CD4-positive, alpha-beta memory T cell (primary cell): ENCODE results near the gene FAM193A. TPM values are rescaled to one million over a fixed set of nuclear protein-coding genes. Genes with fewer than 3 reads are reported as not detected.

Source experiments
- CTCF ChIA-PET: fragments of 350-600 bp; sonication (Branson Sonifier 250); formaldehyde crosslinking; loops from one replicate; lab custom pipeline; 2021; ENCODE audit warnings: inconsistent platforms; ENCODE audit not compliant: partially characterized antibody; lab: Charles Lee
- POLR2A ChIA-PET: fragments of 350-600 bp; sonication (Branson Sonifier 250); formaldehyde crosslinking; loops from one replicate; lab custom pipeline; 2021; ENCODE audit not compliant: partially characterized antibody; lab: Charles Lee
- DNase-seq, 5 donors: peaks; one replicate each; pipeline versions ENCODE4 v3.0.0 to v3.0.0-alpha.2; 2020 to 2022; ENCODE audit warnings: mixed read lengths in 1 of 5
- H3K27ac ChIP-seq: one replicate; pipeline ENCODE4 v1.7.0; 2013; ENCODE audit warnings: low read depth, low read length
- H3K27me3 ChIP-seq: 2 replicates; pipeline ENCODE4 v1.7.0; 2013; ENCODE audit warnings: mild to moderate bottlenecking, low read length, moderate library complexity; ENCODE audit not compliant: insufficient read depth
- H3K36me3 ChIP-seq: 2 replicates; pipeline ENCODE4 v1.7.0; 2013; ENCODE audit warnings: mild to moderate bottlenecking, low read length, moderate library complexity; ENCODE audit not compliant: insufficient read depth
- H3K4me1 ChIP-seq: 2 replicates; pipeline ENCODE4 v1.7.0; 2013; ENCODE audit warnings: mild to moderate bottlenecking, low read length, moderate library complexity; ENCODE audit not compliant: insufficient read depth
- H3K4me3 ChIP-seq, 2 donors: one replicate each; pipeline ENCODE4 v1.7.0; 2013; ENCODE audit warnings: low read length in 2 of 2, mild to moderate bottlenecking in 1 of 2
- H3K9me3 ChIP-seq, 2 donors: one replicate each; pipeline ENCODE4 v1.7.0; 2013; ENCODE audit warnings: low read length in 2 of 2, control low read depth in 1 of 2; ENCODE audit not compliant: control insufficient read depth in 1 of 2
- H3K27ac Mint-ChIP-seq, 7 donors: one replicate each; pipeline ENCODE4 v1.8.0; 2020 to 2021; ENCODE audit warnings: mixed read lengths in 7 of 7, mild to moderate bottlenecking in 6 of 7, inconsistent platforms in 3 of 7, moderate library complexity in 3 of 7
- H3K27me3 Mint-ChIP-seq, 2 donors: one replicate each; pipeline ENCODE4 v1.8.0; 2020 to 2021; ENCODE audit warnings: mixed read lengths in 2 of 2
- H3K36me3 Mint-ChIP-seq, 2 donors: one replicate each; pipeline ENCODE4 v1.8.0; 2020 to 2021; ENCODE audit warnings: mixed read lengths in 2 of 2, inconsistent platforms in 1 of 2, mild to moderate bottlenecking in 1 of 2
- H3K4me1 Mint-ChIP-seq, 4 donors: one replicate each; pipeline ENCODE4 v1.8.0; 2020 to 2021; ENCODE audit warnings: mixed read lengths in 4 of 4, mild to moderate bottlenecking in 1 of 4
- H3K4me3 Mint-ChIP-seq, 8 donors: one replicate each; pipeline ENCODE4 v1.8.0; 2020 to 2021; ENCODE audit warnings: mixed read lengths in 8 of 8, mild to moderate bottlenecking in 7 of 8, moderate library complexity in 6 of 8, inconsistent platforms in 3 of 8
- H3K9me3 Mint-ChIP-seq, 8 donors: one replicate each; pipeline ENCODE4 v1.8.0; 2020 to 2021; ENCODE audit warnings: mixed read lengths in 8 of 8, mild to moderate bottlenecking in 5 of 8, inconsistent platforms in 3 of 8, moderate library complexity in 1 of 8
- intact Hi-C: fragments of 100-400 bp; cut with micrococcal nuclease; formaldehyde crosslinking; loops from one replicate; pipeline ENCODE4 v1.15.1; 2023
- polyA plus RNA-seq, 2 donors: library from polyadenylated mRNA; unstranded; fragments of 300-500 nt; fragmentation: Illumina TruSeq; gene quantifications; one replicate each; pipeline ENCODE4 v1.2.3, GENCODE V29; 2021
- total RNA-seq, 2 experiments: library from RNA; stranded (reverse); gene quantifications; one replicate each; pipeline ENCODE4 v1.2.3, GENCODE V29; 2021

FAM193A gene
- total and polyA plus RNA-seq, 4 experiments from 2014 or later: 0.16 to 47.8 (median 26.1) TPM

DNA sequence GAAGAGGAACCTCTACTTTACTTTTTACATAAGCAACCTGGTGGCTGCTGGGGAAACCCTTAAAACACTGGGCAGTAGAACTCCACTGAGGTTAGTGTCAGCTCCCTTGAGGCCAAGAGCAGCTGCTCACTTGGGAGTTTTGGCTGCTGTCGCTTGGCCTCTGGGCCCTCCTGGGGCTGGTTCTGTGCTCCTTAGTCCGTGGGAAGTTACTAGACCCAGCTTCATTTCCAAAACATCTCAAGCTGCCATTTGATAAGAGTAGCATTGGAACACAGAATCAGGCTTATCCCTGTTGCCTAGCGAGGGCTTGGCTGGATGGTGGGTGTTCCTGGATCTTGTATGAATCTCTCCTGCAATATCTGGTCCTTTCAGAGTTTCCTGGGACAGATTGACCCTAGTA lies 41.5 kb upstream of the FAM193A start:
- no peak overlapping the region for H3K4me3 ChIP-seq

GRCh38 chr4:2497324-2497723 lies 39.1 kb upstream of the FAM193A start:
- no peak overlapping the region for H3K4me3 Mint-ChIP-seq
- Histone ChIP-seq H3K27me3 (no peaks in the 10 kb centered on the region), H3K36me3 (peaks cover 66% of the 10 kb centered on the region), H3K9me3 (no peaks in the 10 kb centered on the region), H3K4me1 (no peaks in the 10 kb centered on the region), H3K27ac (no peak overlapping the region), H3K4me3 (no peak overlapping the region)
- POLR2A ChIA-PET: interaction anchor here (1.4 kb wide), 1 partner anchor 11 kb away, joined by 3 read pairs; no protein-coding TSS in a partner anchor
- peaks cover 0 to 2% (median 0%) of the 10 kb centered on the region in 8 donors for H3K9me3 Mint-ChIP-seq
- no peaks in the 10 kb centered on the region for H3K27me3 Mint-ChIP-seq
- intact Hi-C loops: no loop called here
- no peak for DNase-seq
- peaks cover 30 to 75% of the 10 kb centered on the region in 2 donors for H3K36me3 Mint-ChIP-seq
- H3K4me1 Mint-ChIP-seq: peaks cover 6 to 11% (median 6%) of the 10 kb centered on the region in 4 donors
- peak overlapping the region in 2 of 7 donors; percentile 52 to 60 for H3K27ac Mint-ChIP-seq
- CTCF ChIA-PET: no interaction called here

More for the DNA sequence above, 41.5 kb upstream of the FAM193A start:
- no peak overlapping the region for H3K4me3 Mint-ChIP-seq
- Histone ChIP-seq H3K27ac (no peak overlapping the region), H3K27me3 (no peaks in the 10 kb centered on the region), H3K9me3 (no peaks in the 10 kb centered on the region), H3K4me1 (no peaks in the 10 kb centered on the region), H3K36me3 (peaks cover 65% of the 10 kb centered on the region)
- H3K36me3 Mint-ChIP-seq: peaks cover 33 to 68% of the 10 kb centered on the region in 2 donors
- POLR2A ChIA-PET: interaction anchor here (1.3 to 1.4 kb wide), 2 partner anchors 10 to 26 kb away, joined by 3 to 4 read pairs; partner anchors contain the start of gene RNF4
- intact Hi-C loops: no loop called here
- peaks cover 6 to 13% (median 8%) of the 10 kb centered on the region in 4 donors for H3K4me1 Mint-ChIP-seq
- H3K27ac Mint-ChIP-seq: peak overlapping the region in 3 of 7 donors; percentile 19 to 60 (median 35)
- CTCF ChIA-PET: no interaction called here
- H3K27me3 Mint-ChIP-seq: no peaks in the 10 kb centered on the region
- DNase-seq: no peak
- H3K9me3 Mint-ChIP-seq: peaks cover 0 to 2% (median 0%) of the 10 kb centered on the region in 8 donors

GRCh38 chr4:2497931-2498330 lies 38.5 kb upstream of the FAM193A start:
- H3K27me3 Mint-ChIP-seq: no peaks in the 10 kb centered on the region
- peaks cover 0 to 2% (median 0%) of the 10 kb centered on the region in 8 donors for H3K9me3 Mint-ChIP-seq
- Histone ChIP-seq H3K4me1 (no peaks in the 10 kb centered on the region), H3K27ac (no peak overlapping the region), H3K27me3 (no peaks in the 10 kb centered on the region), H3K9me3 (no peaks in the 10 kb centered on the region), H3K36me3 (peaks cover 60% of the 10 kb centered on the region), H3K4me3 (no peak overlapping the region)
- H3K4me3 Mint-ChIP-seq: no peak overlapping the region
- peaks cover 2 to 11% (median 4%) of the 10 kb centered on the region in 4 donors for H3K4me1 Mint-ChIP-seq
- H3K27ac Mint-ChIP-seq: peak overlapping the region in 1 of 7 donors; percentile 65
- DNase-seq: no peak
- intact Hi-C loops: no loop called here
- ChIA-PET CTCF (no interaction called here), POLR2A (no interaction called here)
- H3K36me3 Mint-ChIP-seq: peaks cover 24 to 69% of the 10 kb centered on the region in 2 donors

- H3K27me3 Mint-ChIP-seq: no peaks in the 10 kb centered on the region
- no peaks in the 10 kb centered on the region for H3K9me3 ChIP-seq
- H3K4me1 ChIP-seq: no peaks in the 10 kb centered on the region
- H3K4me3 ChIP-seq: no peak overlapping the region
- no peak for DNase-seq
- peaks cover 16 to 71% of the 10 kb centered on the region in 2 donors for H3K36me3 Mint-ChIP-seq
- ChIA-PET CTCF (no interaction called here), POLR2A (interaction anchor here (0.5 kb wide), 1 partner anchor 36 kb away, joined by 3 read pairs; the partner anchor contains the start of gene FAM193A)
- H3K36me3 ChIP-seq: peaks cover 56% of the 10 kb centered on the region
- peaks cover 0 to 2% (median 0%) of the 10 kb centered on the region in 8 donors for H3K9me3 Mint-ChIP-seq
- no peak overlapping the region for H3K27ac ChIP-seq
- H3K4me1 Mint-ChIP-seq: peaks cover 0 to 19% (median 10%) of the 10 kb centered on the region in 4 donors
- intact Hi-C loops: loop anchor here (5.0 kb wide), 1 partner anchor 33 kb away; the partner anchor contains the start of gene RNF4
- H3K4me3 Mint-ChIP-seq: no peak overlapping the region
- H3K27me3 ChIP-seq: no peaks in the 10 kb centered on the region
- peak overlapping the region in 2 of 7 donors; percentile 12 to 50 for H3K27ac Mint-ChIP-seq
Observed at GRCh38 chr4:2500547-2500946, 35.9 kb upstream of the FAM193A start.

GRCh38 chr4:2501034-2501594 lies 35.3 kb upstream of the FAM193A start:
- POLR2A ChIA-PET: no interaction called here
- Histone ChIP-seq H3K27me3 (no peaks in the 10 kb centered on the region), H3K27ac (no peak overlapping the region), H3K4me3 (no peak overlapping the region), H3K36me3 (peaks cover 56% of the 10 kb centered on the region), H3K4me1 (no peaks in the 10 kb centered on the region), H3K9me3 (no peaks in the 10 kb centered on the region)
- no peaks in the 10 kb centered on the region for H3K27me3 Mint-ChIP-seq
- H3K4me3 Mint-ChIP-seq: no peak overlapping the region
- peaks cover 0 to 19% (median 11%) of the 10 kb centered on the region in 4 donors for H3K4me1 Mint-ChIP-seq
- DNase-seq: no peak
- peaks cover 0 to 2% (median 0%) of the 10 kb centered on the region in 8 donors for H3K9me3 Mint-ChIP-seq
- peaks cover 16 to 69% of the 10 kb centered on the region in 2 donors for H3K36me3 Mint-ChIP-seq
- CTCF ChIA-PET: no interaction called here
- peak overlapping the region in 3 of 7 donors; percentile 50 to 78 (median 68) for H3K27ac Mint-ChIP-seq
- intact Hi-C loops: loop anchor here (5.0 kb wide), 1 partner anchor 34 kb away; the partner anchor contains the start of gene RNF4

DNA sequence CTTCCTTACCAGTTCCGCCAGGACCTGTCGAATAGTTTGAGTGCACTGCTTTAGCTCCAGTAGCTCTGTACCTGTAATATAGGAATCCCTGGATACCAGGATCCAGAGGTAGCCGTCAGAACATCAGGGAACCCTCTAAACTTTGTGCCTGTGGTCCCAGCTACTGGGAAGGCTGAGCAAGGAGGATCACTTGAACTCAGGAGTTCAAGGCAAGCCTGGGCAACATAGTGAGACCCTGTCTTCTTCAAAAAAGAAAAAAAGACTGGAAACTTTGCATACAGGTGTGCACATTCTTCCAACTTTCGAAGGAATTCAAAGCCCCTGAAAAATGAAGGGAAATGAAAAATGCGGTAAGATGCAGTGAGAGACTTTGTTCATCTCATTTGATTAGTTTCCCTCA lies 32.6 kb upstream of the FAM193A start:
- H3K27me3 Mint-ChIP-seq: no peaks in the 10 kb centered on the region
- H3K4me3 ChIP-seq: no peak overlapping the region
- H3K9me3 Mint-ChIP-seq: no peaks in the 10 kb centered on the region
- H3K4me1 Mint-ChIP-seq: peaks cover 6 to 34% (median 19%) of the 10 kb centered on the region in 4 donors
- H3K27me3 ChIP-seq: no peaks in the 10 kb centered on the region
- no peaks in the 10 kb centered on the region for H3K4me1 ChIP-seq
- H3K36me3 Mint-ChIP-seq: peaks cover 19 to 66% of the 10 kb centered on the region in 2 donors
- H3K36me3 ChIP-seq: peaks cover 49% of the 10 kb centered on the region
- no peaks in the 10 kb centered on the region for H3K9me3 ChIP-seq
- DNase-seq: no peak
- H3K27ac ChIP-seq: no peak overlapping the region
- ChIA-PET CTCF (interaction anchor here (1.0 kb wide), 1 partner anchor 9 kb away, joined by 4 read pairs; no protein-coding TSS in a partner anchor), POLR2A (interaction anchor here (0.6 to 1.9 kb wide), 3 partner anchors 11 to 462 kb away, joined by 3 to 7 read pairs (median 3); partner anchors contain the start of gene RNF4)
- H3K27ac Mint-ChIP-seq: peak overlapping the region in 4 of 7 donors; percentile 5 to 60 (median 38)
- intact Hi-C loops: loop anchor here (5.0 kb wide), 1 partner anchor 37 kb away; the partner anchor contains the start of gene RNF4
- no peak overlapping the region for H3K4me3 Mint-ChIP-seq

DNA sequence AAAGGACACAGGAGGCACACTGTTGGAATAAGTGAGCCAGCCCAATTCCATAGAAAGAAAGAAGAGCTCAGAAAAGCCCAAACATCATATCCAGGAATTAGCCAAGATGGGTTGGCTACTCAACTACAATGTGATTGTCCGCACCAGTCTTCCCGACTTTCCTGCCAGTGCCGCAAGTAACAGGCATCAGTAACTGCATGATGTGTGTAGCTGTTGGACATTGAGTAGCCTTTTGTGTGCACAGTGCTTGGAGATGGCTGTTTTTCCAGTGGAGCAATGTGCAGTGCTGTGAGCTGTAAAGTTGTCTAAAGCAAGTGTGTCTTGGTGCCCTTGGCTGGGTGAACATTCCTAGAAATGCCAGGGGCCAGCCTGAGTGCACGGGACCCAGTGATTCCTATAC lies 29.2 kb upstream of the FAM193A start:
- no peak for DNase-seq
- POLR2A ChIA-PET: no interaction called here
- Histone ChIP-seq H3K9me3 (no peaks in the 10 kb centered on the region), H3K4me1 (peaks cover 5% of the 10 kb centered on the region), H3K4me3 (no peak overlapping the region), H3K27ac (no peak overlapping the region), H3K27me3 (no peaks in the 10 kb centered on the region), H3K36me3 (peaks cover 44% of the 10 kb centered on the region)
- peaks cover 0 to 2% (median 0%) of the 10 kb centered on the region in 8 donors for H3K9me3 Mint-ChIP-seq
- CTCF ChIA-PET: interaction anchor here (1.3 kb wide), 1 partner anchor 23 kb away, joined by 5 read pairs; no protein-coding TSS in a partner anchor
- H3K4me1 Mint-ChIP-seq: peaks cover 11 to 48% (median 26%) of the 10 kb centered on the region in 4 donors
- no peaks in the 10 kb centered on the region for H3K27me3 Mint-ChIP-seq
- peaks cover 24 to 63% of the 10 kb centered on the region in 2 donors for H3K36me3 Mint-ChIP-seq
- H3K27ac Mint-ChIP-seq: peak overlapping the region in 5 of 7 donors; percentile 0 to 61 (median 55)
- no peak overlapping the region for H3K4me3 Mint-ChIP-seq
- intact Hi-C loops: no loop called here
